HG03196 (cell line): Measurements from ENCODE around the gene HNRNPLL.
A peak's percentile ranks its signal among the peaks of the same experiment; 100 is the strongest.
"Not testable (repeated sequence)": the region's sequence is repeated elsewhere in the genome, so short reads cannot be mapped to it uniquely, and the experiment has no call there.

Source experiments
- ATAC-seq: cut with Tn5 transposase; IDR thresholded peaks from one replicate; pipeline ENCODE4 v1.9.1; 2021; ENCODE audit not compliant: unreplicated experiment

Gene HNRNPLL

DNA sequence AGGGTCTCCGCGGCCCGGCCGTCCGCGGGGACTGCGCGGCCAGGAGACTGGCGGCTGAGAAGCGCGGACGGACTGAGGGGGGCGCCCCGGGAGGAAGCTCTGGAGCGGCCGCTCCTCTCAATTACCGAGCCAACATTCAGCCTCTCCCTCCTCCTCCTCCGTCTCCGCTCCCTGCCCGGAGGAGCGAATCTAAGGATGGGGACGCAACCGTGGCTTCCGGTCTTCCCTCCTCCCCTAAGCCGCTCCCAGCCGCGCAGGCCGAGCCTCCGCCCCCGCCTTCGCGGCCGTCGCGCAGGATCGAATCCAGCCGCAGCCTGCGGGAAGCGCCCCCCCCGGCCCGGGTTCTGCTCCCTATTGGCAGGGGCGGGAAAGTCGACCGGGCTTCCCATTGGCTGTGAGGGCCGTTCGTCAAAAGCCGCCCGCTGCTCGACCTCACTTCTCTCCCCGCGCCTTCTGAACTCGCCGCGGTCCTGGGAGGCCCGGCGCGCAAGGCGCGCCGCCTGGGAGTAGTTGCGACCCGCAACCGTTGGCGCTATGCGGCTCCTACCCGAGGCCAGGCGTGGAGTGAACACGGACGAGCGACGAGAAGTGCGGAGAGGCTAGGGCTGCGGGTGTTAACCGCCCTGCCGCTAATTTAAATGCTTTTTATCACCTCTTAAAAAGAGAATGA lies at the start of gene HNRNPLL:
Gene HNRNPLL (minus strand): TSS at position 197 of the 670 bp plus-strand sequence. CDS start 302 bp downstream, outside the sequence.
- ATAC-seq = peak; percentile 60

DNA sequence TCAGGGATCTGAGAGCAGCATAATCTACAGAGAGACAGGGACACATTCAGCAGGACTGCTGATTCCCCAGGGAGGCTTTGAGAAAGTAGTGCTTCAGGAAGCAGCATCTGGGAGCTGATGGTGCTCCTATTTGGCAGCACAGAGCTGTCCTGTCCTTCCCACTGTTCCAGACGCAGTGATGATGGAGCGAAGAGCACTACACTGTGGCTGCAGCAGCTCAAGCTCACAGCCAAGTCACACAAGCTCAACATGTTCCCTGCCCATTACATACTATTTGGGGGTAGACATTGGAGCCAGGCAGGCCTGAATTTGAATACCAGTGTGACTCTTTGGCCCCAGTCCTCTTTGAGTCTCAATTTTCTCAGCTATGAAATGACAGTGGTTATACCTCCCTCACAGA lies 48.0 kb upstream of the HNRNPLL start:
- ATAC-seq = no peak

DNA sequence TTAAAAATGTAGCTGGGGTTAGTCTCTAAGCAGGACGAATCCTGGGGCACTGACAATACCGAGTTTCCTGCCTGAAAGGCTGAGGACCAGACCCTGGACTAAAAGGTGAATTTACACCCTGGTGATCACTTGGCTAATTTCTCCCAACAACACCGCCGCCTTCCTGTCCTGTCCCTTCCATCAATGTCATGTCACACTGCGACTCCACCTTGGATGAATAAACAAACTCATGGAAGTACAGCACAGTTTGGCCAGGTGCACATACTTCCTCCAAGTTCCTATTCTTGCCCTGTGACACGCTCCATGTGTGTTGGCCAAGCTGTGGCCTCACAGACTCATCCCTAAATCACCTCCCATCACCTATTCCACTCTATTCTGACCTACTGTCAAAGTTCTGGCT lies 47.3 kb upstream of the HNRNPLL start:
- ATAC-seq = no peak

DNA sequence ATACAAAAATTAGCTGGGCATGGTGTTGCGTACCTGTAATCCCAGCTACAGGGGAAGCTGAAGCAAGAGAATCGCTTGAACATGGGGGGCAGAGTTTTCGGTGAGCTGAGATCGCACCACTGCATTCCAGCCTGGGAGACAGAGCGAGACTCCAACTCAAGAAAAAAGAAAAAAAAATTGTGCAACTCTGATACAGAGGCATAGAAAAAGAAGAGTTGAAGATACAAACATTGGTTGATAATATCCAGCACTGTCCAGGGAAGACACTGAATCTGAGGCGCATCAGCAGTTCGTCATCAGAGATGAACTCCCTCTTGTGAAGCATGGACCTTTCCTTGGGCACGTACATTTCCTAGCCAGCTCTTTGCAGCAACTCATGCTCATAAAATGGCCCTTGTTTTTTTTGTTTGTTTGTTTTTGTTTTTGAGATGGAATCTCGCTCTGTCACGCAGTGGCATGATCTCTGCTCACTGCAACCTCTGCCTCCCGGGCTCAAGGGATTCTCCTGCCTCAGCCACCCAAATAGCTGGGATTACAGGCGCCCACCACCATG lies 46.5 kb upstream of the HNRNPLL start:
- no peak for ATAC-seq

DNA sequence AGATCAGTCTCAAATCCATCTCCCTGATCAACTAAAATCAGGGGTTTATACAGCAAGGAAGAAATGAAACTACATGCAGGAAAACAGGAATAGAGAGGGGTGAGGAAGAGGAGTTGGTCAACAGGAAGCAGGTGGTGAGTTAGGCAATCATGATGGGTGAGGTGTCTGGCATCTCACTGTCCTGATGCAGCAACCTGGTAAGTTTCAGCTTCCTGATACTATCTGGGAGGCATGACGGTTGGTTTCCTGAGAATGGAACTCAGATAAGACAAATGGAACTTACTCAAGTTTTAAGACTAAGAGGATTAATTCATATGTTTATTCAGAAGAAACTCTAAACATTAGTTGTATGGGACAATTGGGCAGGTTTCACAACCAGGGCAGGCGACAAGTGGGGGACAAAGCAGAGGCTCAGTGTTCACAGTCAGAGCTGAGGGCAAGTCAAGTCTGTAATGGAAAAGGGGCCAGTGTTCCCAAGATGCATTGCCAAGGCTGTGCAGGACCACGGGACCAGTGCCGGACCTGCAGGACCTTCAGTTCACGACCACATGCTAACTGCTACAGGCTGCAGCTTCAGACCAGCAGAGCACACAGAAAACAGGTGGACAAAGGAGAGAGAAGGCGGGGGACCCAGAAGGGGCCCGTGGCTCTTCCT lies 45.5 kb upstream of the HNRNPLL start:
- ATAC-seq = no peak

DNA sequence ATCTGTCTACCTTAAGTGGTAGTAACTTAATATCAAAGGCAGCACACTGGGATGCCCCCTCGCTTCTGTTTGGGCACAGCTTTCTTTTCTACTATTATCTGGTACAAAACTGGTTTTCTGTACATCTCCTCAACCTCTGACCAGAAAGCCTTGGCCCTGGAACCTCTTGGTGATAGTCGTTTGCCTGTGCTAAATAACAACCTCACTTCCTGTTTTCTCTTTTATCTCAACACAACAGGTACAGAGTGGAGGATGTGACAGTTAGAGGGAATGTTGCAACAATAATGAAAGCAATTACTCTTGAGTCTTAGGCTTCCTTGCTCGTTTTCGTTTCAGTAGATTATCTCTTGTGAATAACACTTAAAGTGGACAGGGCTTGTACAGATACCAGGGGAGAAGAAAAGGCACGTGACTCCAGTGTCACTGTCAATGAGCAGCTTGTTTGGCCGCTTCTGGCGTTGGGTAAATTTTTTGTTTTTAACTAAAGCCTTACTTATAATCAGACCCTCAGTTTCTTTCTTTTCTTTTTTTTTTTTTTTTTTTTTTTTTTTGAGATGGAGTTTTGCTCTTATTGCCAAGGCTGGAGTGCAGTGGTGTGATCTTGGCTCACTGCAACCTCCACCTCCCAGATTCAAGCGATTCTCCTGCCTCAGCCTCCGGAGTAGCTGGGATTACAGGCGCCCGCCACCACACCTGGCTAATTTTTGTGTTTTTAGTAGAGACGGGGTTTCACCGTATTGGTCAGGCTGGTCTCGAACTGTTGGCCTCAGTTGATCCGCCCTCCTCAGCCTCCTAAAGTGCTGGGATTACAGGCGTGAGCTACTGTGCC lies 41.2 kb upstream of the HNRNPLL start:
- not testable (repeated sequence) for ATAC-seq

DNA sequence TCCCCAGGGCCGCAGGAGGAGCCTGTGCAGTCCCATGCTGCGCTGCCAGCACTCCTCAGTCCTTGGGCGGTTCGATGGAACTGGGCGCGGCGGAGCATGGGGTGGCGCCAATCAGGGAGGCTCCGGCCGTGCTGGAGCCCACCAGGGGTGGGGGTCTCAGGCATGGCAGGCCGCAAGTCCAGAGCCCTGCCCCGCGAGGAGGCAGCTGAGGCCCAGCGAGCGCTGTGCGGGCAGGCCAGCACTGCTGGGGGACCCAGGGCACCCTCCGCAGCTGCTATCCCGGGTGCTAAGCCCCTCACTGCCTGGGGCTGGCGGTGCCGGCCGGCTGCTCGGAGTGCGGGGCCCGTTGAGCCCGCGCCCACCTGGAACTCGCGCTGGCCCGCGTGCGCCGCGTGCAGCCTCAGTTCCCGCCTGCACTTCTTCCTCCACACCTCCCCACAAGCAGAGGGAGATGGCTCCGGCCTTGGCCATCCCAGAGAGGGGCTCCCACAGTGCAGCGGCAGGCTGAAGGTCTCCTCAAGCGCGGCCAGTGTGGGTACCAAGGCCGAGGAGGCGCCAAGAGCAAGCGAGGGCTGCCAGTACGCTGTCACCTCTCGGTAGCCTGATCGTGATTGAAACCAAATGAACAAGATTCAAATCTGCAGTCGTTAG lies 40.4 kb upstream of the HNRNPLL start:
- no peak for ATAC-seq

DNA sequence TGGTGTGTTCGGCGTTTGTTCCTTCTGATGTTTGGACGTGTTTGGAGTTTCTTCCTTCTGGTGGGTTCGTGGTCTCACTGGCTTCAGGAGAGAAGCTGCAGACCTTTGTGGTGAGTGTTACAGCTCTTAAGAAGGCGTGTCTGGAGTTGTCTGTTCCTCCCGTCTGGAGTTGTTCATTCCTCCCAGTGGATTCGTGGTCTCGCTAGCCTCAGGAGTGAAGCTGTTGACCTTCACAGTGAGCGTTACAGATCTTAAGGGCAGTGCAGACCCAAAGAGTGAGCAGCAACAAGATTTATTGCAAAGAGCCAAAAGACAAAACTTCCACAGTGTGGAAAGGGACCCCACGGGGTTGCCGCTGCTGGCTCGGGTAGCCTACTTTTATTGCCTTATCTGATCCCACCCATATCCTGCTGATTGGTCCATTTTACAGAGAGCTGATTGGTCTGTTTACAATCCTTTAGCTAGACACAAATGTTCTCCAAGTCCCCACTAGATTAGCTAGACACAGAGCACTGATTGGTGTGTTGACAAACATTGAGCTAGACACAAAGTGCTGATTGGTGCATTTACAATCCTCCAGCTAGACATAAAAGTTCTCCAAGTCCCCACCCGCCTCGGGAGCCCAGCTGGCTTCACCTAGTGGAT lies 39.8 kb upstream of the HNRNPLL start:
- not testable (repeated sequence) for ATAC-seq

DNA sequence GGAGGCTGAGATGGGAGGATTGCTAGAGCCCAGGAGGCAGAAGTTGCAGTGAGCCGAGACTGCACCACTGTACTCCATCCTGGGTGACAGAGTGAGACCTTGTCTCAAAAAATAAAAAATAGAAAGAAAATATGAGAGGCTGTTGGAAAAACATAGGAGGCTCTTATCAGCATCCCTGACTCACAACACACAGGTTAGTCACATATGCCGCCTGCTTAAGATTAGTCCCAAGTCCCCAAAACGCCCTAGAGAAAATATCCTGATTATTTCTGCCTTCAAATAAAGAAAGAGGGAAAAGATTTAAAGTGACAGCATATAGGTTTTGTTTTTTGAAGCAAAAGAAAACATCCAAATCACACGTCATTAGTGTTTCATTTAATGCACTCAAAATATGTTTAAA lies 33.3 kb upstream of the HNRNPLL start:
- no peak for ATAC-seq

DNA sequence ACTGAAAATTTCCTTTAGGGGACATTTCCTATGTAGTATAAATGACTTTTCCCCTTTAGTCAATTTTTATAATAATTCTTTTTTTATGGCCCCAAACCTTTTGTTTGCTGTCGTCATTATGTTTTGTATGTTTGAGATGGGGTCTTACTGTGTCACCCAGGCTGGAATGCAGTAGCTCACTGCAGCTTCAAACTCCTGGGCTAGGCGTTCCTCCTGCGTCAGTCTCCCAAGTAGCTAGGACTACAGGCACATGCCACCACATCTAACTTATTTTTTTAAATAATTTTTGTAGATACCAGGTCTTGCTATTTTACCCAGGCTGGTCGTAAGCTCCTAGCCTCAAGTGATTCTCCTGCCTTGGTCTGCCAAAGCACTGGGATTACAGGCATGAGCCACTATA lies 32.4 kb upstream of the HNRNPLL start:
- ATAC-seq = no peak

DNA sequence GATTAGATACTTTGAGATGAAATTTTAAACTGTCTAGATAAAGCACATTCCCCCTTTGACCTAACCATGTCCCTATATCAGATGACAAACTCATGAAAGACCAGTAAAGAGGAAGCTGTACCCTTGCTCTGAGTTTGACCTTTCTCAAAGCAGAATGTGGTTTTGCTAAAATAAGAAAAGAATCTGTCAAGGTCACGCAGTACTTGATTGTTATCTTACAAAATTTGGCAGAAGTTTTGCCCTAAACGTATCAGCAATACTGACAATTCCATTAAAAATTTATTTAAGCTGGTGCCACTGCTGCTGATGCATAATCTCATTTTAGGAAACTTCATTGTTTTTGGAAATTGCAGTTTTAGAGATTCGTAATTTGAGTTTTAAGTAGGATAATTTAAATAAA lies 32.0 kb upstream of the HNRNPLL start:
- ATAC-seq = peak; percentile 72

DNA sequence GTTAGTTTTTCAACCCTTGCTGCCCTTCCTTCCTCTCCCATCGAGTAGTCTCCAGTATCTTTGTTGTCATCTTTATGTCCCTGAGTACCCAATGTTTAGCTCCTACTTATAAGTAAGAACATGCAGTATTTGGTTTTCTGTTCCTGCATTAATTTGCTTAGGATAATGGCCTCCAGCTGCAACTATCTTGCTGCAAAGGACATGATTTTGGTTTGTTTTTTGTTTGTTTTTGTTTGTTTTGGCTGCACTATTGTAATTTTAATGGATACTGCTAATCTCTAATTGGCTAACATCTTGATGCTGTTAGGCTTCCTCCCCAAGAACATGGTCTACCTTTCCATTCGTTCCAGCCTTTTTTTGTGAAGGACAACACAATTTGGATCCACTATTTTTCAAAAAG lies 31.2 kb upstream of the HNRNPLL start:
- ATAC-seq = no peak

DNA sequence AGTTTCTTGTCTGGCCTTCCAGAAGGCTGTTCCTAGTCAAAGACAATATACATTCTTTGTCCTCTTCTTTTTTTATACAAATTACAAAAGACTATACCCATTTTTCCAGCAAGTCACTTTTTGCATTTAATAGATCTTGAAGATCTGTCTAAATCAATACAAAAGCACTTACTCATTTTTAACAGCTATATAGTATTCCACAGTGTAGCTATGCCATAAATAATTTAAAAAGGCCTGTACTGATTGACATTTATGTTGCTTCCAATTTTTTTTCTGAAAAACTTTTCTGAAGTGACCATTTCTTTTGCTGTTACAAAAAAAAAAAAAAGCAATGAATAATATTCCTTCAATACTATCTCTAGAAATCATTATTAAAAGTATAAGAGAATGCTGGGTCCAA lies 30.3 kb upstream of the HNRNPLL start:
- no peak for ATAC-seq

DNA sequence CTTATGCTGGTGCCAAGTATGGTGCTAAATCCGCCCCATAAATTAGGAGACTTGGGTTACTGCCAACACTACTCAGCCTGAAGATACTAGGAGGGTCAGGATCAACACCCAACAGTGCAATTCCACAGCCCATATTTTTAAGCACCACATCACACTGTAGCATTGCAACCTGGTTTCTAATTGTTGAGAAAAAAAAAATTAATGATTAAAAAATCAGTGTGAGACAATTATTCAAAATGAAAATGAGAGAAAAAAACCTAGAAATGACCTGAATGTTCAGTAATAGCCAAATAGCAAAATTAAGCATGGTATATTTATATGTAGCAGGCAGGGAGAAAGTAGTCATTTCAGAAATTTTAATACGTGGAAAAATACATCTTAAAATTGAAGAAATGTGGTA lies 29.2 kb upstream of the HNRNPLL start:
- ATAC-seq = no peak

DNA sequence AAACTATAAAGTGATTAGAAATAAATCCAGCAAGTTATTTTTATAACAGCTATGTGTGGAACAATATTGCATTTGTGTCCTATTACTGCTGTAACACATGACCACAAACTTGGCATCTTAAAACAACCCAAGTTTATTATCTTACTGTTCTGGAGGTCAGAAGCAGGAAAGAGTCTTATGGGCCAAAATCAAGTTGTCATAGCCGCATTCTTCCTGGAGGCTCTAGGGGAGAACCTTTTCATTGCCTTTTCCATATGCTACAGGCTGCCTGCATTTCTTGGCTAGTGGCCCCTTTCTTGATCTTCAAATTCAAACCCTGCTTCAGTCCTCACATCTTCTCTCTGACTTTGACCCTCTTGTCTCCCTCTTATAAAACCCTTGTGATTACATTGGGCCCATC lies 27.0 kb upstream of the HNRNPLL start:
- ATAC-seq = no peak

DNA sequence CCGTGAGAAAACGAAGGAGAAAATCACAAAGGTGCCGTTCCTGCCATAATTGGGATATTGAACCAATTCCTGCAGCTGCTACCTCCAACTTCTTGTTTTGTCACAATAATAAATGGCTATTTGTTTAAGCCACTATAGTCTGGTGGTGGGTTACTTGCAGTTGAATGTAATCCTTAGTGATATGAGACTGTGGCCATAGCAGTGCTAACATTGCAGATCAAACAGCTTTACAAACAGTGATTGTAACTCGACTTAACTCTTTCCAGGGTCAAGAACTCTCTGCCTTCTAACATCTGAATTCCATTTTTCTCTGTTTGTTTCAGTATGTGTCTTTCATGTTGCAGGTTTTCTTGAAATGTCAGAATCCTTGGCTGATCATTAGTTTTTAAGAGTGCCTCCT lies 24.7 kb upstream of the HNRNPLL start:
- ATAC-seq = no peak

DNA sequence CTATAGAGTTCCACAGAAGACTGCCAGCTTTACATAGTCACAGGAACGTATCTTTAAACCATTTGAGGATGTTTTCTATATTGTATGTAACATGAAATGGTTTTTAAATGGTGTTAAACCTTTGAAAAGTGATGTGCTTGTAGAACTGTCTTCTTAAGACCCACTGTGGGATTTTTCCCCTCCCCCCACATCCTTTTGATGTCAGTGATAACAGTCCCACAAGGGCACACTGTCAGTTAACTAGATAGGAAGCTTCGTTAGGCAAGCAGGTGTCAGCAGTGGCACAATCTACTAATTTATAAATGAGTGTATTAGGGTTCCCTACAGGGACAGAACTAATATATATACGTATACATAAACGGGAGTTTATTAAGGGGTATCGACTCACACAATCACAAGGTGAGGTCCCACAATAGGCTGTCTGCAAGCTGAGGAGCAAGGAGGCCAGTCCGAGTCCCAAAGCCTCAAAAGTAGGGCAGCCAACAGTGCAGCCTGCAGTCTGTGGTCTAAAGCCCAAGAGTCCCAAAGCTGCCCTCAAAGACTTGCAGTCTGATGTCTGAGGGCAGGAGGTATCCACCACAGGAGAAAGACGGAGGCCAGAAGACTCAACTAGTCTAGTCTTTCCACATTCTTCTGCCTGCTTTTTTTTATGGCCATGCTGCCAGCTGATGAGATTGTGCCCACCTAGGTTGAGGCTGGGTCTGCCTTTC lies 23.8 kb upstream of the HNRNPLL start:
- no peak for ATAC-seq

DNA sequence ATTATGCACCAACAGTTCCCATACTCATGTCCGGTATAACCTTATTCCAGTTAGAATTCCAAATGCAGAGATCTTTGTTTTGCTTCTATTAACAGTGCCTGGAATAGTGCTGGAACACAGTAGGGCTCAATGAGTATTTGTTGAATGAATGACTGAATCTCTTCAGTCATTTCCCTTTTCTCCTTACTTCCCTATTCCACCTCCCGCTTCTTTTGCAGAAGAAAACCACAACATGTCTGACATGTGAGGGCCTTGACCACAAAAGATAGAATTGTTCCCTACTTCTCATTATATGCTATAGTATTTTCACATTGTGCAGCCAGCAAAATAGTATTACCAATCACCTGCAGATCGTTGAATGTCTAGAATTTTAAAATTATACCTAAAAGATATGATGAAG lies 19.5 kb upstream of the HNRNPLL start:
- ATAC-seq = no peak

DNA sequence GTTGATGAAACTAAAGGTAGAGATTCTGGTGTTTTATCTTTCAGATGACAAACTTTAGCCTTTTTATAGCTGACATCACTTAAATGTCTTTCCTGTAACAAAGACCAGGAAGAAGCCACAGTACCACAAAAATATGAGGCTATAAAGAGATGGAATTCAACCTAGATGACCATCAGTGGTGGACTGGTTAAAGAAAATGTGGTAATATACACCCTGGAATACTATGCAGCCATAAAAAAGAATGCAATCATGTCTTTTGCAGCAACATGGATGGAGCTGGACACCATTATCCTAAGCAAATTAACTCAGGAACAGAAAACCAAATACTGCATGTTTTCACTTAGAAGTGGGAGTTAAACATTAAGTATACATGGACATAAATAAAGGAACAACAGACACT lies 18.3 kb upstream of the HNRNPLL start:
- no peak for ATAC-seq
